Adrenal gland (tissue), 12 donors: ENCODE measurements around the gene CNNM2. TPM values are rescaled to one million over a fixed set of nuclear protein-coding genes. Genes with fewer than 3 reads are reported as not detected.

Source experiments
- DNase-seq, 7 donors: peaks; one replicate each; pipeline ENCODE4 v3.0.0-alpha.2; 2019 to 2020
- H3K27ac ChIP-seq, 5 donors: fragments of 200-600 bp; sonication (generic) in 4 of 5; 1 replicate in 3 of 5; 2 replicates in 2 of 5; pipeline versions ENCODE4 v1.5.1 to v1.8.0; 2016 to 2020; ENCODE audit warnings: mild to moderate bottlenecking in 1 of 5
- H3K27me3 ChIP-seq: fragments of 200-600 bp; 2 replicates; pipeline ENCODE4 v1.8.0; 2021
- H3K36me3 ChIP-seq, 2 donors: fragments of 200-600 bp; replicated peaks in 1 of 2; 1 replicate in 1 of 2; 2 replicates in 1 of 2; pipeline versions ENCODE4 v1.5.1 to v1.8.0; 2018 to 2022
- H3K4me1 ChIP-seq, 2 donors: fragments of 200-600 bp; replicated peaks in 1 of 2; 1 replicate in 1 of 2; 2 replicates in 1 of 2; pipeline versions ENCODE4 v1.5.1 to v1.8.0; 2018 to 2021
- H3K4me3 ChIP-seq, 4 donors: fragments of 200-600 bp; sonication (generic) in 3 of 4; one replicate each; pipeline ENCODE4 v1.5.1; 2016 to 2018
- H3K9me3 ChIP-seq, 3 donors: fragments of 200-600 bp; sonication (generic) in 1 of 3; replicated peaks in 1 of 3; 1 replicate in 2 of 3; 2 replicates in 1 of 3; pipeline versions ENCODE4 v1.5.1 to v1.8.0; 2016 to 2021
- CTCF ChIP-seq, 6 experiments: fragments of 450-650 bp in 4 of 6; fragments of 200-600 bp in 2 of 6; sonication (generic) in 1 of 6; IDR thresholded peaks; 1 replicate in 5 of 6; 2 replicates in 1 of 6; pipeline versions ENCODE4 v1.5.1 to v1.8.0; 2016 to 2021; ENCODE audit warnings: antibody characterized with exemption in 6 of 6, mild to moderate bottlenecking in 2 of 6, moderate library complexity in 1 of 6
- POLR2A ChIP-seq, 2 donors: fragments of 450-650 bp; IDR thresholded peaks; one replicate each; pipeline ENCODE4 v1.6.1; 2017; ENCODE audit warnings: antibody characterized with exemption in 2 of 2, mild to moderate bottlenecking in 2 of 2, moderate library complexity in 1 of 2
- WGBS, 4 donors: extraction: QIAGEN DNeasy Blood & Tissue Kit in 2 of 4; methylation state at CpG; one replicate each; pipeline versions ENCODE4 v1.1.5 to v1.1.7; 2013 to 2017; 5-methylcytosine and 5-hydroxymethylcytosine counted together
- intact Hi-C, 2 donors: fragments of 100-400 bp; cut with DNase I; formaldehyde crosslinking; loops; one replicate each; pipeline versions ENCODE4 v1.14.1 to v1.15.0; 2022 to 2023
- polyA plus RNA-seq, 3 donors: library from polyadenylated mRNA; stranded (reverse); fragments of 200-250 nt in 2 of 3; fragments of 350-450 nt in 1 of 3; fragmentation: Illumina TruSeq in 1 of 3; extraction: RNeasy Lipid Tissue Mini Kit (QIAGEN cat#74804) in 1 of 3; gene quantifications; one replicate each; pipeline ENCODE4 v1.2.3, GENCODE V29; 2013 to 2014
- total RNA-seq, 9 donors: library from RNA; depleted of rRNA in 4 of 9; stranded (reverse); fragments of >200 nt in 4 of 9; fragments of 120-200 nt in 1 of 9; fragmentation: NEBNext Ultra II Directional in 1 of 9; extraction: Animal tissue kit (Norgen Biotek cat#: 25700) in 1 of 9; gene quantifications; one replicate each; pipeline versions ENCODE4 v1.1.0 to v1.2.4, GENCODE V29; 2013 to 2023
- donor health status: healthy with polysubstance abuse.
- donor health status: Bipolar disorder and iron deficiency.
- donor health status: DM: yes; HTN: yes; CAD: no.
- donor health status: DM: no; HTN: no; CAD: no.
- donor health status: DM: no; HTN: no; CAD: no.
- donor health status: DM: yes; HTN: yes; CAD: no.

Gene CNNM2
- total and polyA plus RNA-seq, 12 donors: 5.4 to 52.0 (median 36.6) TPM

GRCh38 chr10:102870221-102870620, 47.9 kb upstream of the CNNM2 start:
- Histone ChIP-seq H3K4me3 (peak overlapping the region in 2 of 4 donors; percentile 34 to 64), H3K27me3 (no peaks in the 10 kb centered on the region), H3K9me3 (no peaks in the 10 kb centered on the region), H3K36me3 (no peaks in the 10 kb centered on the region), H3K27ac (peak overlapping the region; percentile 42 to 90 (median 77)), H3K4me1 (peaks cover 24 to 43% of the 10 kb centered on the region in 2 donors)
- peak in 1 of 7 donors; percentile 18 for DNase-seq
- TF ChIP-seq POLR2A (IDR thresholded peaks at IDR 0.05) (no peak), CTCF (IDR thresholded peaks at IDR 0.05) (no peak)
- WGBS, 4 donors: 69 to 84% (median 74%) methylated on average over 10 of the region's 10 CpGs
- intact Hi-C loops: no loop called here

GRCh38 chr10:102872163-102872562, 45.9 kb upstream of the CNNM2 start:
- H3K4me3 ChIP-seq: no peak overlapping the region
- H3K4me1 ChIP-seq: peaks cover 24 to 47% of the 10 kb centered on the region in 2 donors
- H3K36me3 ChIP-seq: no peaks in the 10 kb centered on the region
- 69 to 83% (median 78%) methylated on average over 4 of the region's 4 CpGs for WGBS, 4 donors
- H3K27ac ChIP-seq: peak overlapping the region; percentile 36 to 77 (median 51)
- H3K9me3 ChIP-seq: no peaks in the 10 kb centered on the region
- TF ChIP-seq CTCF (IDR thresholded peaks at IDR 0.05): no peak
- no peak for TF ChIP-seq POLR2A (IDR thresholded peaks at IDR 0.05)
- no peaks in the 10 kb centered on the region for H3K27me3 ChIP-seq
- intact Hi-C loops: no loop called here
- DNase-seq: peak in 1 of 7 donors; percentile 9

GRCh38 chr10:102876747-102877153, 41.3 kb upstream of the CNNM2 start:
- peaks cover 0 to 20% of the 10 kb centered on the region in 2 donors for H3K36me3 ChIP-seq
- H3K27ac ChIP-seq: peak overlapping the region; percentile 6 to 74 (median 47)
- no peak overlapping the region for H3K4me3 ChIP-seq
- no peaks in the 10 kb centered on the region for H3K27me3 ChIP-seq
- H3K4me1 ChIP-seq: peaks cover 14 to 38% of the 10 kb centered on the region in 2 donors
- intact Hi-C loops: no loop called here
- peak in 2 of 7 donors; percentile 17 to 46 for DNase-seq
- no peaks in the 10 kb centered on the region for H3K9me3 ChIP-seq
- WGBS, 4 donors: 42 to 51% (median 48%) methylated on average over 2 of the region's 2 CpGs
- TF ChIP-seq POLR2A (IDR thresholded peaks at IDR 0.05) (no peak), CTCF (IDR thresholded peaks at IDR 0.05) (no peak)

- intact Hi-C loops: no loop called here
- peaks cover 0 to 20% of the 10 kb centered on the region in 2 donors for H3K36me3 ChIP-seq
- H3K27ac ChIP-seq: peak overlapping the region in 1 of 5 donors; percentile 28
Measured at GRCh38 chr10:102878629-102879028, 39.5 kb upstream of the CNNM2 start.

More at GRCh38 chr10:102878629-102879028, 39.5 kb upstream of the CNNM2 start:
- TF ChIP-seq POLR2A (IDR thresholded peaks at IDR 0.05) (no peak), CTCF (IDR thresholded peaks at IDR 0.05) (no peak)
- no peaks in the 10 kb centered on the region for H3K27me3 ChIP-seq
- no peaks in the 10 kb centered on the region for H3K9me3 ChIP-seq
- 41 to 57% (median 51%) methylated on average over 4 of the region's 4 CpGs for WGBS, 4 donors
- H3K4me1 ChIP-seq: peaks cover 10 to 27% of the 10 kb centered on the region in 2 donors
- H3K4me3 ChIP-seq: no peak overlapping the region
- DNase-seq: peak in 1 of 7 donors; percentile 1
